Measurements from ENCODE around the gene HDHD3.
"Not testable (repeated sequence)": the region's sequence is repeated elsewhere in the genome, so short reads cannot be mapped to it uniquely, and the experiment has no call there.

HDHD3 gene

DNA sequence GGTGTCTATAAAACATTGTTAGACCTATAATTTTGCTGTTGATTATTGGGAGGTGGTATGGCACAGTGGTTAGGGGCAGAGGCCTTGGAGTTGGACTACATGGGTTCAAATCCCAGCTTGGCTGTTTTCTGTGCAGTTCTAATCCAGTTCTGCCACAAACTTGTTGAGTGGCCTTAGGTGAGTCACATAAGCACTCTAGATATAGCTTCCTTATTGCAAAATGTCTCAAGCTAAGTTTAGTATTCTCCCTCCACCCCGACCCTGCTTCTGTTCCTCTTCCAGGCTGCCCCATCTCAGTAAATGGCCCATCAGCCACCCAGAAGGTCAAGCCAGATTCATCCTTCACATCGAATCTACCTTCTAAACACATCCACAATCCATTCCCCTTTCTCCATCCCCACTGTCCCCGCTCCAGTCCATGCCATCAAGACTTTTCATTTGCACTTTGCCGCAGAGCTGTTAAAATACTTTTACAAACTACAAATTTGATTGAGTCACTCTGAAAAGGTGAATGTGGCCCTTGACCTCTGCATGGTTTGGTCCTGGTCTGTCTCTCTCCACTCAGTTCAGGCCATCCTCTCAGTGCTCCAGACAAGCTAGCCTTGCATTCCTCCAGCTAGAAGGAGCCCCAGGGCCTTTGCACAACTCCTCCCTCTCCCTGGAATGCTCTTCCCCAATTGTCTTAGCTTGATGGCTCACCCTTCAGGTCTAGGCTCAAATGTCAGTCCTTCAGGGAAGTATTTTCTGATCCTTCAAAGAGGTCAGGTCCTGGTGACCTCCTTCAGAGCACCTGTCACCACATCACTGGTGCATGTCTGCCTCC, 10.0 kb upstream of the HDHD3 start:
- ChIA-PET POLR2A (interaction anchor here (0.9 to 2.2 kb wide), 4 partner anchors 10 to 47 kb away, joined by 3 to 7 read pairs (median 4); partner anchors contain the start of genes C9orf43, HDHD3, POLE3 and WDR31), CTCF (no interaction called here)
- no peak for DNase-seq (ENCODE audit: extremely low spot score)
- no peak for TF ChIP-seq L3MBTL2 (conservative IDR thresholded peaks at IDR 0.05)
- TF ChIP-seq SUZ12 (IDR thresholded peaks at IDR 0.05) = no peak
- TF ChIP-seq FOXK2 (IDR thresholded peaks at IDR 0.05) = no peak
- TF ChIP-seq, protein P1, sequence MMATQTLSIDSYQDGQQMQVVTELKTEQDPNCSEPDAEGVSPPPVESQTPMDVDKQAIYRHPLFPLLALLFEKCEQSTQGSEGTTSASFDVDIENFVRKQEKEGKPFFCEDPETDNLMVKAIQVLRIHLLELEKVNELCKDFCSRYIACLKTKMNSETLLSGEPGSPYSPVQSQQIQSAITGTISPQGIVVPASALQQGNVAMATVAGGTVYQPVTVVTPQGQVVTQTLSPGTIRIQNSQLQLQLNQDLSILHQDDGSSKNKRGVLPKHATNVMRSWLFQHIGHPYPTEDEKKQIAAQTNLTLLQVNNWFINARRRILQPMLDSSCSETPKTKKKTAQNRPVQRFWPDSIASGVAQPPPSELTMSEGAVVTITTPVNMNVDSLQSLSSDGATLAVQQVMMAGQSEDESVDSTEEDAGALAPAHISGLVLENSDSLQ (IDR thresholded peaks at IDR 0.05) = no peak
- no peak for TF ChIP-seq FOXA1 (IDR thresholded peaks at IDR 0.05)
- no peak for TF ChIP-seq FOXM1 (IDR thresholded peaks at IDR 0.05; ENCODE audit: borderline replicate concordance)
- TF ChIP-seq CTBP1 (IDR thresholded peaks at IDR 0.05; ENCODE audit: borderline replicate concordance) = no peak
- TF ChIP-seq ELF4 (IDR thresholded peaks at IDR 0.05) = no peak

DNA sequence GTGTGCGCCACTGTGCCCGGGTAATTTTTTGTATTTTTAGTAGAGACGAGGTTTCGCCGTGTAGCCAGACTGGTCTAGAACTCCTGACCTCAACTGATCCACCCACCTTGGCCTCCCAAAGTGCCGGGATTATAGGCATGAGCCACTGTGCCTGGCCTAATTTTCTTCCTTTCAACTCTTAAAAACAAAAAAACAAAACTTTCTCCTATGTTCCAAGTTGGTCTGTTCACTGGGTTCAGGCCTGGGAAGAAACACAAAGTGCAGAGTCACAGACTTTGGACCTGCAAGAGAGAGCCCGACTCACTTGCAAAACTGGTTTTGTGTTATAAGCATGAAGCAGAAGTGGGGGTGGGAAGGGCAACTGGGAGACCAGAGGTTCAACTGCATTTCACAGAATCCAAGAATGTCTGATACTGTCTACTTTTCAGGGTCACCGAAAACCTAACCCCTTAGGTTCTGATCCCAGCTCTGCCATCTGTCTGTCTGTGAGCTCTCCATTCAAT, 5.2 kb upstream of the HDHD3 start:
- no peak for DNase-seq (ENCODE audit: extremely low spot score)
- CTCF ChIA-PET = no interaction called here
- TF ChIP-seq, protein P1 (IDR thresholded peaks at IDR 0.05) = no peak
- TF ChIP-seq TARDBP (IDR thresholded peaks at IDR 0.05) = no peak
- TF ChIP-seq ARNT (IDR thresholded peaks at IDR 0.05) = no peak
- TF ChIP-seq FOXA1 (IDR thresholded peaks at IDR 0.05) = no peak
- no peak for TF ChIP-seq ZNF384 (IDR thresholded peaks at IDR 0.05)
- no peak for TF ChIP-seq HDGF (IDR thresholded peaks at IDR 0.05; ENCODE audit: borderline replicate concordance)
- TF ChIP-seq L3MBTL2 (conservative IDR thresholded peaks at IDR 0.05) = no peak
- TF ChIP-seq CTBP1 (IDR thresholded peaks at IDR 0.05; ENCODE audit: borderline replicate concordance) = no peak
- TF ChIP-seq BHLHE40 (IDR thresholded peaks at IDR 0.05; ENCODE audit: borderline replicate concordance) = no peak
- TF ChIP-seq ELF4 (IDR thresholded peaks at IDR 0.05) = no peak
- TF ChIP-seq SP1 (IDR thresholded peaks at IDR 0.05) = no peak
- TF ChIP-seq NFRKB (IDR thresholded peaks at IDR 0.05) = no peak
- TF ChIP-seq FOXK2 (IDR thresholded peaks at IDR 0.05) = no peak
- no peak for TF ChIP-seq FOXM1 (IDR thresholded peaks at IDR 0.05; ENCODE audit: borderline replicate concordance)
- no peak for TF ChIP-seq LEF1 (IDR thresholded peaks at IDR 0.05; ENCODE audit: borderline replicate concordance)
- TF ChIP-seq SUZ12 (IDR thresholded peaks at IDR 0.05) = no peak
- POLR2A ChIA-PET = interaction anchor here (1.0 kb wide), 1 partner anchor 42 kb away, joined by 3 read pairs; the partner anchor contains the start of gene WDR31

DNA sequence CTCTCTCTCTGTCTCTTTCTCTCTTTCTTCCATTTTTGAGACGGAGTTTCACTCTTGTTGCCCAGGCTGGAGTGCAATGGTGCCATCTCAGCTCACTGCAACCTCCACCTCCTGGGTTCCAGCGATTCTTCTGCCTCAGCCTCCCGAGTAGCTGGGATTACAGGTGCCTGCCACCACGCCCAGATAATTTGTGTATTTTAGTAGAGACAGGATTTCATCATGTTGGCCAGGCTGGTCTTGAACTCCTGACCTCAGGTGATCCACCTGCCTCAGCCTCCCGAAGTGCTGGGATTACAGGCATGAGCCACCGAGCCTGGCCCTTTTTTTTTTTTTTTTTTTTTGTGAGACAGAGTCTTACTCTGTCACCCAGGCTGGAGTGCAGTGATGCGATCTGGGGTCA, 4.7 kb upstream of the HDHD3 start:
- CTCF ChIA-PET; POLR2A ChIA-PET; DNase-seq (ENCODE audit: extremely low spot score): not testable (repeated sequence)

DNA sequence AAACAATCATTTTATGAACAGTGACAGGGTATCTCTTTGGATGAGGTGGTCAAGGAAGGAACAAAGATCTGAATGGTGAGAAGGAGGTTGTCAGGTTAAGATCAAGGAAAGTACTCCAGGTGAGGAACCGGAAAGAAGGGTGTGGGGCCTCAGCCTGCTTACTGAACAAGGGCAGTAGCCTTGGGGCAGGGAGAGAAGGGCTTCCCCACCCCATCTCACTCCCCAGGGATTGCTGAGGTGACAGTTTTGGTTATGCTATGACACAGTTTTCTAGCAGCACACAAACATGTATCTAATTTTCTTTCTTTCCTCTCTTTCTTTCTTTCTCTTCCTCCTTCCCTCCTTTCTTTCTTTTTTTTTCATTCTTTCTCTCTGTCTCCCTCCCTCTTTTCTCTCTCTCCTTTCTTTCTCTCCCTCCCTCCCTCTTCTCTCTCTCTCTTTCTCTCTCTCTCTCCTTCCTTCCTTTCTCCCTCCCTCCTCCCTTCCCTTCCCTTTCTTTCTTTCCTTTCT, 4.1 kb upstream of the HDHD3 start:
- CTCF ChIA-PET = no interaction called here
- DNase-seq (ENCODE audit: extremely low spot score) = no peak
- POLR2A ChIA-PET = no interaction called here
- no peak for TF ChIP-seq FOXK2 (IDR thresholded peaks at IDR 0.05)
- no peak for TF ChIP-seq ZNF384 (IDR thresholded peaks at IDR 0.05)
- no peak for TF ChIP-seq NFRKB (IDR thresholded peaks at IDR 0.05)
- no peak for TF ChIP-seq CTBP1 (IDR thresholded peaks at IDR 0.05; ENCODE audit: borderline replicate concordance)
- no peak for TF ChIP-seq HDGF (IDR thresholded peaks at IDR 0.05; ENCODE audit: borderline replicate concordance)
- no peak for TF ChIP-seq ELF4 (IDR thresholded peaks at IDR 0.05)
- no peak for TF ChIP-seq SUZ12 (IDR thresholded peaks at IDR 0.05)
- no peak for TF ChIP-seq L3MBTL2 (conservative IDR thresholded peaks at IDR 0.05)
- TF ChIP-seq BHLHE40 (IDR thresholded peaks at IDR 0.05; ENCODE audit: borderline replicate concordance) = no peak
- TF ChIP-seq LEF1 (IDR thresholded peaks at IDR 0.05; ENCODE audit: borderline replicate concordance) = no peak
- no peak for TF ChIP-seq TARDBP (IDR thresholded peaks at IDR 0.05)
- TF ChIP-seq SP1 (IDR thresholded peaks at IDR 0.05) = no peak
- no peak for TF ChIP-seq ARNT (IDR thresholded peaks at IDR 0.05)
- TF ChIP-seq, protein P1 (IDR thresholded peaks at IDR 0.05) = no peak

DNA sequence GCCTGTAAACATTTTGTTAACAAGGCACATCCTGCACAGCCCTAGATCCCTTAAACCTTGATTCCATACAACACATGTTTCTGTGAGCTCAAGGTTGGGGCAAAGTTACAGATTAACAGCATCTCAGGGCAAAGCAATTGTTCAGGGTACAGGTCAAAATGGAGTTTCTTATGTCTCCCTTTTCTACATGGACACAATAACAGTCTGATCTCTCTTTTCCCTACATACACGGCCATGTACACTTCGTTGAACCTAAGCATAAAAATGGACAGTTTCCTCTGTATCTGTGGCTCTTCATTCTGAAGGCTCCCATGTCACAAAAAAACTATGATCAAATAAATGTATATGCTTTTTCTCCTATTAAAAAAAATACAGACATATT, 3.0 kb upstream of the HDHD3 start:
- POLR2A ChIA-PET; CTCF ChIA-PET; DNase-seq (ENCODE audit: extremely low spot score): not testable (repeated sequence)

DNA sequence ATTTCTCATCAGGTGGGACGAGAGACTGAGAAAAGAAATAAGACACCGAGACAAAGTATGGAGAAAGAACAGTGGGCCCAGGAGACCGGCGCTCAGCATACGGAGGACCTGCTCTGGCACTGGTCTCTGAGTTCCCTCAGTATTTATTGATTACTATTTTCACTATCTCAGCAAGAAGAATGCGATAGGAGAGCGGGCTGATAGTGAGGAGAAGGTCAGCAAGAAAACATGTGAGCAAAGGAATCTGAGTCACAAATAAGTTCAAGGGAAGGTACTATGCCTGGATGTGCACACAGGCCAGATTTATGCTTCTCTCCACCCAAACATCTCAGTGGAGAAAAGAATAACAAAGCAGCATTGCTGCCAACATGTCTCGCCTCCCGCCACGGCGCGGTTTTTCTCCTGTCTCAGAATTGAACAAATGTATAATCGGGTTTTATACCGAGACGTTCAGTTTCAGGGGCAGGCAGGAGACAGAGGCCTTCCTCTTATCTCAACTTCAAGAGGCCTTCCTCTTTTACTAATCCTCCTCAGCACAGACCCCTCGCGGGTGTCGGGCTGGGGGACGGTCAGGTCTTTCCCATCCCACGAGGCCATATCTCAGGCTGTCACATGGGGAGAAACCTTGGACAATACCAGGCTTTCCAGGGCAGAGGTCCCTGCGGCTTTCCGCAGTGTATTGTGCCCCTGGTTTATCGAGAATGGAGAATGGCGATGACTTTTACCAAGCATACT, 2.5 kb upstream of the HDHD3 start:
- DNase-seq (ENCODE audit: extremely low spot score); POLR2A ChIA-PET; CTCF ChIA-PET: not testable (repeated sequence)

All from HEK293T (cell line).